ENCODE data around the gene CFHR4. TPM values are rescaled to one million over a fixed set of nuclear protein-coding genes. Genes with fewer than 3 reads are reported as not detected.
A peak's percentile ranks its signal among the peaks of the same experiment; 100 is the strongest.
"Not testable (repeated sequence)": the region's sequence is repeated elsewhere in the genome, so short reads cannot be mapped to it uniquely, and the experiment has no call there.

Gene CFHR4
- total RNA-seq, 1 donor from 2014 or later: not detected

DNA sequence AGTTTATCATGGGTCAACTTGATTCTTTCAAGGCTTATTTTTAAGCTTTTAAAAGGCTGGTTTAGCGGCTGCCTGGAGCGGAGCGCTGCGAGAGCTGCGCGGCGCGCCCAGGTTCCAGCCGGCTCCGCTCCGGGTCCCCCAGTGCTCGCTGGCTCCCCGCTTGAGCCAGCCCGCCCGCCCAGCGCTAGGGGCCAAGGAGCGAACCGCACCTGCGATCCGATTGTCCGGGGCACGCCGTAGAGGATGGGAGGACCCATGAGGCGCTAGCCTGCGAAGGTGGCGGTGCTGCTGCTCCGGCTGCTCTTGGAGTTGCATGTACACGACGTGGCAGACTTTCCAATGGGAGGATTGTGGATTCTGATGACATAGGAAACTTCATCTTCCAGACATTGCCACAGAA is 9.9 kb upstream of the CFHR4 start:
- TF ChIP-seq CTCF (conservative IDR thresholded peaks at IDR 0.05): no peak
- peaks cover 48% of the 10 kb centered on the region for H3K27me3 Mint-ChIP-seq (ENCODE audit: low read depth)
- no peaks in the 10 kb centered on the region for H3K4me1 Mint-ChIP-seq
- H3K27ac Mint-ChIP-seq (ENCODE audit: unreplicated experiment): no peak overlapping the region
- peak; percentile 2 for DNase-seq (ENCODE audit: low read depth, low spot score)
- H3K36me3 Mint-ChIP-seq (ENCODE audit: low read depth): no peaks in the 10 kb centered on the region
- H3K9me3 Mint-ChIP-seq: peaks cover 9% of the 10 kb centered on the region
- peak overlapping the region; percentile 53 for H3K4me3 Mint-ChIP-seq

DNA sequence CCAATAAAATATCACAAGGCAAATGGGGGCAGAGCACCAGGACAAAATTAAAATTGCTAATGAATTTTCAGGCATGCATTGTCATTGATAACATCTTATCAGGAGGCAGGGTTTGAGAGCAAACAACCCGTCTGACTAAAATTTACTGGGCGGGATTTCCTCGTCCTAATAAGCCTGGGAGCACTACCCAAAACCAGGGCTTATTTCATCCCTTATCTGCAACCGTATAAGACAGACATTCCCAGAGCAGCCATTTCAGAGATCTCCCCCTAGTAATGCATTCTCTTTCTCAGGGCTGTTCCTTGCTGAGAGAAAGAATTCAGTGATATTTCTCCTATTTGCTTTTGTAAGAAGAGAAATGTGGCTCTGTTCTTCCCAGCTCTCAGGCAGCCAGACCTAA is 1.3 kb upstream of the CFHR4 start:
- H3K36me3 Mint-ChIP-seq (ENCODE audit: low read depth); H3K9me3 Mint-ChIP-seq; H3K4me3 Mint-ChIP-seq; H3K27me3 Mint-ChIP-seq (ENCODE audit: low read depth); H3K4me1 Mint-ChIP-seq; H3K27ac Mint-ChIP-seq (ENCODE audit: unreplicated experiment); DNase-seq (ENCODE audit: low read depth, low spot score): not testable (repeated sequence)

- H3K27ac Mint-ChIP-seq (ENCODE audit: unreplicated experiment): no peak overlapping the region
Observed at GRCh38 chr1:196890668-196891067, 2.8 kb downstream of the CFHR4 start.

GRCh38 chr1:196891251-196891650 is 3.4 kb downstream of the CFHR4 start:
- Mint-ChIP-seq H3K4me3 (no peak overlapping the region), H3K4me1 (no peaks in the 10 kb centered on the region), H3K9me3 (no peaks in the 10 kb centered on the region), H3K36me3 (ENCODE audit: low read depth) (no peaks in the 10 kb centered on the region), H3K27me3 (ENCODE audit: low read depth) (no peaks in the 10 kb centered on the region), H3K27ac (ENCODE audit: unreplicated experiment) (no peak overlapping the region)
- TF ChIP-seq CTCF (conservative IDR thresholded peaks at IDR 0.05): no peak
- DNase-seq (ENCODE audit: low read depth, low spot score): no peak

More at GRCh38 chr1:196890668-196891067, 2.8 kb downstream of the CFHR4 start:
- no peaks in the 10 kb centered on the region for H3K36me3 Mint-ChIP-seq (ENCODE audit: low read depth)
- no peaks in the 10 kb centered on the region for H3K27me3 Mint-ChIP-seq (ENCODE audit: low read depth)
- H3K4me1 Mint-ChIP-seq: no peaks in the 10 kb centered on the region
- H3K4me3 Mint-ChIP-seq: no peak overlapping the region
- H3K9me3 Mint-ChIP-seq: no peaks in the 10 kb centered on the region
- DNase-seq (ENCODE audit: low read depth, low spot score): no peak
- TF ChIP-seq CTCF (conservative IDR thresholded peaks at IDR 0.05): no peak

GRCh38 chr1:196896355-196896754 is 8.5 kb downstream of the CFHR4 start:
- Mint-ChIP-seq H3K36me3 (ENCODE audit: low read depth) (no peaks in the 10 kb centered on the region), H3K27me3 (ENCODE audit: low read depth) (no peaks in the 10 kb centered on the region), H3K4me3 (no peak overlapping the region), H3K4me1 (no peaks in the 10 kb centered on the region), H3K9me3 (no peaks in the 10 kb centered on the region), H3K27ac (ENCODE audit: unreplicated experiment) (no peak overlapping the region)
- DNase-seq (ENCODE audit: low read depth, low spot score): no peak
- TF ChIP-seq CTCF (conservative IDR thresholded peaks at IDR 0.05): no peak

DNA sequence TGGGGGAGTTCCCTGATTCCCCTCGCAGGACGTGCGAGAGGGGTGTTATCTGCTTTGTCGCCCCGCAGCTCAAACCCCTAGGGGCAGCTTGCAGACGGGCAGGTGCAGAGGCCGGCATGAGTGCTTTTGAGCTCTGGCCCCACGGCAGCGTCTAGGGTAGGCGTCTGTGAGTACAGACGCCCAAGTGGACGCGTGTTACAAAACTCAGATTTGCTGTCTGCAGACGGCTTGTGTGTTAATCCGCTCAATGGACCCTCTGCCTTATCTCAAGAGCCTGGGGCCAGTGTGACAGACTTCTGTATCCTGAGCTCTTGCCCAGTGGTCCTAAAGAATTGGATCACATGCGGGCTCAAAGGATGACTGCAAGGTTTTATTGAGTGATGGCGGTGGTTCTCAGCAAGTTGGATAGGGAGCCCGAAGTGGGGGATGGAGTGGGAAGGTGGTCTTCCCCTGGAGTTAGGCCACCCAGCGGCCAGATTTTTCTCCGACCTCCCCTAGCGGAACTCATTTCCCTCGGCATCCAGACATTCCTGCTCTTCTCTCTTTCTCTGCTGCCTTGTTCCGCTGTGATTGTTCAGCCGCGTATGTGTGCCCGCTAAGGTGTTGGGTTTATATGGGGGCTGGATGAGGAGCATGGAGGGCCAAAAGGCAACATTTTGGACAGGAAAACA is 9.4 kb downstream of the CFHR4 start:
- Mint-ChIP-seq H3K27ac (ENCODE audit: unreplicated experiment) (no peak overlapping the region), H3K4me1 (no peaks in the 10 kb centered on the region), H3K27me3 (ENCODE audit: low read depth) (no peaks in the 10 kb centered on the region), H3K4me3 (no peak overlapping the region), H3K9me3 (no peaks in the 10 kb centered on the region), H3K36me3 (ENCODE audit: low read depth) (no peaks in the 10 kb centered on the region)
- DNase-seq (ENCODE audit: low read depth, low spot score): no peak
- TF ChIP-seq CTCF (conservative IDR thresholded peaks at IDR 0.05): no peak
